Endothelial cell of umbilical vein (primary cell): ENCODE measurements around the gene CRNN. TPM values are rescaled to one million over a fixed set of nuclear protein-coding genes. Genes with fewer than 3 reads are reported as not detected.

Source experiments
- BruUV-seq: library from RNA; stranded (reverse); fragments of 400-500 nt; replicated peaks from 2 replicates; lab custom pipeline; 2021; lab: Mats Ljungman, UMichigan
- CTCF ChIA-PET: fragments of 300-600, 350-600 bp; sonication (Branson Sonifier 250); formaldehyde crosslinking; loops from one replicate; lab custom pipeline; 2021; ENCODE audit warnings: antibody characterized with exemption, inconsistent platforms; lab: Charles Lee
- POLR2A ChIA-PET: fragments of 300-600, 350-600 bp; sonication (Branson Sonifier 250); formaldehyde crosslinking; loops from one replicate; lab custom pipeline; 2021; ENCODE audit warnings: antibody characterized with exemption, inconsistent platforms; lab: Charles Lee
- DNase-seq: peaks from one replicate; pipeline ENCODE4 v3.0.0-alpha.2; 2011; ENCODE audit warnings: low read depth, low spot score
- FAIRE-seq: peaks from 2 replicates; lab custom pipeline; 2011; peaks lifted over from hg19 to GRCh38; lab: Jason Lieb, UNC
- H2AFZ ChIP-seq: 2 replicates; pipeline ENCODE4 v1.6.0; 2012; ENCODE audit warnings: low read depth, low read length, control low read depth, inconsistent platforms
- H3K27ac ChIP-seq: 2 replicates; pipeline ENCODE4 v1.5.1; 2011; ENCODE audit warnings: low read depth, mild to moderate bottlenecking, control low read depth, low read length, moderate library complexity; ENCODE audit not compliant: insufficient read depth
- H3K27me3 ChIP-seq, 2 experiments: 2 replicates each; pipeline versions ENCODE4 v1.6.0 to v1.6.1; 2011; ENCODE audit warnings: low read length in 2 of 2, mixed read lengths in 1 of 2; ENCODE audit not compliant: control insufficient read depth in 2 of 2, insufficient read depth in 2 of 2
- H3K36me3 ChIP-seq, 2 experiments: 2 replicates in 1 of 2; 3 replicates in 1 of 2; pipeline ENCODE4 v1.5.1; 2011; ENCODE audit warnings: low read length in 2 of 2, mild to moderate bottlenecking in 1 of 2, moderate library complexity in 1 of 2; ENCODE audit not compliant: control insufficient read depth in 2 of 2, insufficient read depth in 2 of 2; ENCODE audit errors: extremely low read depth in 1 of 2
- H3K4me1 ChIP-seq: 3 replicates; pipeline ENCODE4 v1.5.1; 2011; ENCODE audit warnings: mild to moderate bottlenecking, low read length; ENCODE audit not compliant: control insufficient read depth, insufficient read depth; ENCODE audit errors: extremely low read depth
- H3K4me2 ChIP-seq: 2 replicates; pipeline ENCODE4 v1.6.1; 2011; ENCODE audit warnings: low read length, control low read depth, mixed read lengths; ENCODE audit not compliant: insufficient read depth
- H3K4me3 ChIP-seq, 3 experiments: fragments of 200-600 bp in 1 of 3; sonication (generic), shearing (Covaris generic) in 1 of 3; replicated peaks in 1 of 3; 2 replicates each; pipeline ENCODE4 v1.5.1; 2011 to 2016; ENCODE audit warnings: control low read depth in 3 of 3, low read length in 3 of 3, mild to moderate bottlenecking in 2 of 3, inconsistent platforms in 1 of 3, low read depth in 1 of 3, moderate library complexity in 1 of 3; ENCODE audit not compliant: insufficient read depth in 1 of 3
- H3K79me2 ChIP-seq: 2 replicates; pipeline ENCODE4 v1.6.0; 2012; ENCODE audit warnings: low read length, inconsistent platforms; ENCODE audit not compliant: control insufficient read depth, insufficient read depth
- H3K9ac ChIP-seq: replicated peaks from 2 replicates; pipeline ENCODE3; 2011; ENCODE audit warnings: low read length, control low read depth; ENCODE audit not compliant: insufficient read depth; ENCODE audit errors: extremely low read depth
- H3K9me1 ChIP-seq: replicated peaks from 3 replicates; pipeline ENCODE4 v1.6.0; 2011; ENCODE audit warnings: mild to moderate bottlenecking, low read length; ENCODE audit not compliant: control insufficient read depth, insufficient read depth; ENCODE audit errors: extremely low read depth
- H3K9me3 ChIP-seq: replicated peaks from 2 replicates; pipeline ENCODE4 v1.5.1; 2012; ENCODE audit warnings: low read length, inconsistent platforms; ENCODE audit not compliant: control insufficient read depth, insufficient read depth
- H4K20me1 ChIP-seq: replicated peaks from 2 replicates; pipeline ENCODE3; 2011; ENCODE audit warnings: mild to moderate bottlenecking, low read length; ENCODE audit not compliant: control insufficient read depth, insufficient read depth; ENCODE audit errors: extremely low read depth
- EZH2 ChIP-seq: IDR thresholded peaks from 2 replicates; pipeline ENCODE4 v1.6.1; 2012; ENCODE audit warnings: borderline replicate concordance, low read depth, mild to moderate bottlenecking, moderate library complexity, low read length, inconsistent platforms; ENCODE audit not compliant: severe bottlenecking
- FOS ChIP-seq: IDR thresholded peaks from 2 replicates; pipeline ENCODE4 v1.6.1; 2011; ENCODE audit warnings: mild to moderate bottlenecking, low read length, moderate library complexity, borderline replicate concordance; ENCODE audit not compliant: insufficient read depth
- GATA2 ChIP-seq: IDR thresholded peaks from 2 replicates; pipeline ENCODE4 v1.7.0; 2011; ENCODE audit warnings: low read depth, mild to moderate bottlenecking, moderate library complexity, mixed read lengths, low read length; ENCODE audit not compliant: insufficient read length, insufficient read depth
- JUN ChIP-seq: IDR thresholded peaks from 2 replicates; pipeline ENCODE4 v1.6.1; 2011; ENCODE audit warnings: borderline replicate concordance, low read depth; ENCODE audit not compliant: insufficient read length, insufficient read depth
- MYC ChIP-seq: IDR thresholded peaks from one replicate; pipeline ENCODE4 v1.6.1; 2011; ENCODE audit warnings: mild to moderate bottlenecking, low read depth, low read length
- POLR2A ChIP-seq: IDR thresholded peaks from 2 replicates; pipeline ENCODE4 v1.6.1; 2012; ENCODE audit warnings: low read depth, mild to moderate bottlenecking, control low read depth, low read length
- POLR2AphosphoS5 ChIP-seq: IDR thresholded peaks from 2 replicates; pipeline ENCODE4 v1.6.1; 2012; ENCODE audit warnings: low read depth, mild to moderate bottlenecking, control low read depth, low read length, moderate library complexity; ENCODE audit not compliant: insufficient read depth
- dilution Hi-C: fragments of 300-500 bp; cut with MboI; formaldehyde crosslinking; loops from one replicate; pipeline ENCODE4 v1.15.0; 2019; ENCODE audit warnings: low sequenced_read_pairs; ENCODE audit not compliant: extremely low pct_ligation_motif_present
- intact Hi-C: fragments of 100-400 bp; cut with micrococcal nuclease; formaldehyde crosslinking; loops from one replicate; pipeline ENCODE4 v1.10.0; 2022
- polyA plus RNA-seq, 4 experiments: library from polyadenylated mRNA; depleted of rRNA in 3 of 4; stranded (reverse) in 3 of 4; unstranded in 1 of 4; fragments of >200 nt; gene quantifications; 2 replicates each; pipeline versions ENCODE4 v1.2.1 to v1.2.3, GENCODE V29; 2011 to 2012; ENCODE audit warnings: missing spikeins in 1 of 4
- total RNA-seq: library from RNA; stranded (reverse); gene quantifications from 2 replicates; pipeline ENCODE4 v1.2.3, GENCODE V29; 2021
- TF ChIP-seq, protein P1 (sequence below): IDR thresholded peaks from 2 replicates; pipeline ENCODE4 v1.6.1; 2011; ENCODE audit not compliant: insufficient read depth, insufficient read length
- TF ChIP-seq, protein P2 (sequence below), 2 donors: IDR thresholded peaks; 1 replicate in 1 of 2; 2 replicates in 1 of 2; pipeline ENCODE4 v1.5.1; 2011; ENCODE audit warnings: low read length in 2 of 2, mild to moderate bottlenecking in 2 of 2, moderate library complexity in 2 of 2, control low read depth in 1 of 2, inconsistent platforms in 1 of 2, low read depth in 1 of 2; ENCODE audit not compliant: insufficient read depth in 1 of 2; ENCODE audit errors: extremely low read depth in 1 of 2

Gene CRNN
- total and polyA plus RNA-seq, 2 donors (not counting 3 experiments of a cell fraction or from before 2014, with no cell fraction given) = not detected

DNA sequence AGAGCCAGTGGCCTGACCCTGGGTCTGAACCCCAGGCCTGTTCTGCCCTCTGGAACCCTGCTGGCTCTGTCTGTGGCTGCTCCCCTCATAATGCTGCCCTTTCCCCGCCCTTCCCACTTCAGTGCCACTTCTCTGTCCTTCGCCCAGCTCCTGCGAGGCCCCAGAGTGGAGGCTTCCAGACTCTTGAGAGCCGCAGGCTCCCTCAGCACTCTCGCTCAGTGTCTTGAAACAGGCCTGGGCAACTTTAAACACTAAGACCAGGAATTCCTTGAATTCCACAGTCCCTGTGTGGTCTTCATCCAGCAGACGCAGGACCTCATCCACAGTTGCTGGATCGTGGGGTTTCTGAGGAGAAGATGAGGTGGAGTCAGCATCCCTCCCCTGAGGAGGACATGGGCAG, 3.5 kb downstream of the CRNN start:
- Histone ChIP-seq H3K79me2 (no peaks in the 10 kb centered on the region), H3K27me3 (no peaks in the 10 kb centered on the region), H3K9ac (no peak overlapping the region), H3K4me1 (no peaks in the 10 kb centered on the region), H3K36me3 (no peaks in the 10 kb centered on the region), H2AFZ (no peak overlapping the region), H3K27ac (no peak overlapping the region), H3K9me1 (no peaks in the 10 kb centered on the region), H3K4me3 (no peak overlapping the region), H4K20me1 (no peaks in the 10 kb centered on the region), H3K4me2 (no peak overlapping the region), H3K9me3 (no peaks in the 10 kb centered on the region)
- DNase-seq (no peak), FAIRE-seq (no peak)
- no TSS peak for BruUV-seq
- TF ChIP-seq, protein P1, sequence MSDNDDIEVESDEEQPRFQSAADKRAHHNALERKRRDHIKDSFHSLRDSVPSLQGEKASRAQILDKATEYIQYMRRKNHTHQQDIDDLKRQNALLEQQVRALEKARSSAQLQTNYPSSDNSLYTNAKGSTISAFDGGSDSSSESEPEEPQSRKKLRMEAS = no peak
- TF ChIP-seq FOS (no peak), MYC (no peak), GATA2 (no peak), EZH2 (no peak), JUN (no peak), POLR2AphosphoS5 (no peak), POLR2A (no peak)
- TF ChIP-seq, protein P2, sequence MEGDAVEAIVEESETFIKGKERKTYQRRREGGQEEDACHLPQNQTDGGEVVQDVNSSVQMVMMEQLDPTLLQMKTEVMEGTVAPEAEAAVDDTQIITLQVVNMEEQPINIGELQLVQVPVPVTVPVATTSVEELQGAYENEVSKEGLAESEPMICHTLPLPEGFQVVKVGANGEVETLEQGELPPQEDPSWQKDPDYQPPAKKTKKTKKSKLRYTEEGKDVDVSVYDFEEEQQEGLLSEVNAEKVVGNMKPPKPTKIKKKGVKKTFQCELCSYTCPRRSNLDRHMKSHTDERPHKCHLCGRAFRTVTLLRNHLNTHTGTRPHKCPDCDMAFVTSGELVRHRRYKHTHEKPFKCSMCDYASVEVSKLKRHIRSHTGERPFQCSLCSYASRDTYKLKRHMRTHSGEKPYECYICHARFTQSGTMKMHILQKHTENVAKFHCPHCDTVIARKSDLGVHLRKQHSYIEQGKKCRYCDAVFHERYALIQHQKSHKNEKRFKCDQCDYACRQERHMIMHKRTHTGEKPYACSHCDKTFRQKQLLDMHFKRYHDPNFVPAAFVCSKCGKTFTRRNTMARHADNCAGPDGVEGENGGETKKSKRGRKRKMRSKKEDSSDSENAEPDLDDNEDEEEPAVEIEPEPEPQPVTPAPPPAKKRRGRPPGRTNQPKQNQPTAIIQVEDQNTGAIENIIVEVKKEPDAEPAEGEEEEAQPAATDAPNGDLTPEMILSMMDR (IDR thresholded peaks at IDR 0.05; ENCODE audit: extremely low read depth in 1 of 2, insufficient read depth in 1 of 2, low read depth in 1 of 2, low read length in 2 of 2) = no peak
- dilution Hi-C loops (no loop called here), intact Hi-C loops (no loop called here)
- CTCF ChIA-PET = interaction anchor here (2.3 kb wide), 1 partner anchor 48 kb away, joined by 7 read pairs; no protein-coding TSS in a partner anchor
- POLR2A ChIA-PET = no interaction called here
